GM10266 (cell line): ENCODE data around the gene DLGAP3.

Experiments
- DNase-seq: peaks from one replicate; pipeline ENCODE4 v3.0.0; 2012; ENCODE audit errors: extremely low spot score
- TF ChIP-seq, protein P1 (sequence below): IDR thresholded peaks from 2 replicates; pipeline ENCODE4 v1.5.1; 2012; ENCODE audit warnings: mild to moderate bottlenecking, low read depth; ENCODE audit not compliant: control insufficient read depth, insufficient read depth; ENCODE audit errors: missing control alignments

The DLGAP3 gene, protein sequence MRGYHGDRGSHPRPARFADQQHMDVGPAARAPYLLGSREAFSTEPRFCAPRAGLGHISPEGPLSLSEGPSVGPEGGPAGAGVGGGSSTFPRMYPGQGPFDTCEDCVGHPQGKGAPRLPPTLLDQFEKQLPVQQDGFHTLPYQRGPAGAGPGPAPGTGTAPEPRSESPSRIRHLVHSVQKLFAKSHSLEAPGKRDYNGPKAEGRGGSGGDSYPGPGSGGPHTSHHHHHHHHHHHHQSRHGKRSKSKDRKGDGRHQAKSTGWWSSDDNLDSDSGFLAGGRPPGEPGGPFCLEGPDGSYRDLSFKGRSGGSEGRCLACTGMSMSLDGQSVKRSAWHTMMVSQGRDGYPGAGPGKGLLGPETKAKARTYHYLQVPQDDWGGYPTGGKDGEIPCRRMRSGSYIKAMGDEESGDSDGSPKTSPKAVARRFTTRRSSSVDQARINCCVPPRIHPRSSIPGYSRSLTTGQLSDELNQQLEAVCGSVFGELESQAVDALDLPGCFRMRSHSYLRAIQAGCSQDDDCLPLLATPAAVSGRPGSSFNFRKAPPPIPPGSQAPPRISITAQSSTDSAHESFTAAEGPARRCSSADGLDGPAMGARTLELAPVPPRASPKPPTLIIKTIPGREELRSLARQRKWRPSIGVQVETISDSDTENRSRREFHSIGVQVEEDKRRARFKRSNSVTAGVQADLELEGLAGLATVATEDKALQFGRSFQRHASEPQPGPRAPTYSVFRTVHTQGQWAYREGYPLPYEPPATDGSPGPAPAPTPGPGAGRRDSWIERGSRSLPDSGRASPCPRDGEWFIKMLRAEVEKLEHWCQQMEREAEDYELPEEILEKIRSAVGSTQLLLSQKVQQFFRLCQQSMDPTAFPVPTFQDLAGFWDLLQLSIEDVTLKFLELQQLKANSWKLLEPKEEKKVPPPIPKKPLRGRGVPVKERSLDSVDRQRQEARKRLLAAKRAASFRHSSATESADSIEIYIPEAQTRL

DNA sequence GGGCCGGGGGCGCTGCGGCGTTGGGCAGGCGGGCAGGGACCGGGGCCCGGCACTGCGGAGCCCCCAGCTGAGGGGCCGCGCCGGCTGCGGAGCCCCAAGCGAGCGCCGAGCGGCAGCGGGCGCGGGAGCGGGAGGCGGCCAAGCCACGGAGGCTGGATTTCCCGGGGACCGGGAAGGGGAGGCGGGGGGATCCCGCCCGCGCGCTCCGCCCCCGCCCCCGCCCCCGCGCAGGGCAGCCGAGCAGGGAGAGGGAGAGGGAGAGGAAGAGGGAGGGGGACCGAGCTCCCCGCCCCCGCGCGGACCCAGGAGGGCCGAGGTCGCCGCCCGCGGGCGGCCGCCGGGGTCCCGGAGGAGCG lies at the start of gene DLGAP3:
Gene DLGAP3, minus strand, starts transcription at position 154 of the 356 bp plus-strand sequence. CDS start 24,267 bp downstream, outside the sequence.
- DNase-seq = peak; percentile 56
- TF ChIP-seq, protein P1, sequence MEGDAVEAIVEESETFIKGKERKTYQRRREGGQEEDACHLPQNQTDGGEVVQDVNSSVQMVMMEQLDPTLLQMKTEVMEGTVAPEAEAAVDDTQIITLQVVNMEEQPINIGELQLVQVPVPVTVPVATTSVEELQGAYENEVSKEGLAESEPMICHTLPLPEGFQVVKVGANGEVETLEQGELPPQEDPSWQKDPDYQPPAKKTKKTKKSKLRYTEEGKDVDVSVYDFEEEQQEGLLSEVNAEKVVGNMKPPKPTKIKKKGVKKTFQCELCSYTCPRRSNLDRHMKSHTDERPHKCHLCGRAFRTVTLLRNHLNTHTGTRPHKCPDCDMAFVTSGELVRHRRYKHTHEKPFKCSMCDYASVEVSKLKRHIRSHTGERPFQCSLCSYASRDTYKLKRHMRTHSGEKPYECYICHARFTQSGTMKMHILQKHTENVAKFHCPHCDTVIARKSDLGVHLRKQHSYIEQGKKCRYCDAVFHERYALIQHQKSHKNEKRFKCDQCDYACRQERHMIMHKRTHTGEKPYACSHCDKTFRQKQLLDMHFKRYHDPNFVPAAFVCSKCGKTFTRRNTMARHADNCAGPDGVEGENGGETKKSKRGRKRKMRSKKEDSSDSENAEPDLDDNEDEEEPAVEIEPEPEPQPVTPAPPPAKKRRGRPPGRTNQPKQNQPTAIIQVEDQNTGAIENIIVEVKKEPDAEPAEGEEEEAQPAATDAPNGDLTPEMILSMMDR = no peak

DNA sequence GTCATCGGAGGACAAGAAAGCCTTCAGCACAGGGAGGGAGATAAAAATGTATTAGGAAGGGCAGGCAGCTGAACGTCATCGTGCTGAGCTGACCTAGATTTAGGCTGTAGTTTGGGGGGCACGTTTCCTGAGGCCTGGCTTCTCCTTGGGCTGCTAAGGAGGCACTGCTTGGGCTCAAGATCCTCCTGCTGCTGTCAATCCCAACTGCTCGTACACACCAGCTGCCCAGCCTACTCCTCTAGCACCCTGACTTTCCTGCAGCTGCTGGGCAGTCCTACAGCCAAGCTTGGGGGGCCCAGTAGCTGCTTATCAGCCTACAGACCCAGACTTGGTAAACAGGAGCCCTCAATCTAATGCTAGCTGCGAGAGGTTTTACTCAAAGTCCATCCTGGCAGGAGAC lies 49.5 kb upstream of the DLGAP3 start:
- TF ChIP-seq, protein P1 = no peak
- DNase-seq = no peak

DNA sequence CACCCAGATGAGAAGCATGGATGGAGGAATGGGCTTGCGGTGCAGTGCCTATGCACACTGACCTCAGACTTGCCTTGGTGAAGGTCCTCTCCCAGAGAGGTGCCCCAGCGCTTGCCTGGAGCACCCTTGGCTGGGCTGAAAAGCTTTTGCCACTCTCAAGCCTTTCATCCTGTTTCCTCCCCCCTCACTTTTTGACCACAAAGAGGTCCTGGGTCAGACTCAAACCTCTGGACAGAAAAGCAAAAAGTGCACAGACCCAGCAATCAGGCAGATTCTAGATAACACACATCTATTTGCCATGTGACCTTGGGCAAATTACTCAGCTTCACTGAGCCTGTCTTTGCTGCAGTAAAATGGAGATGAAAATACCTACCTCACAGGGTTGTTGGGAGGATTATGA lies 48.4 kb upstream of the DLGAP3 start:
- TF ChIP-seq, protein P1 = no peak
- no peak for DNase-seq

DNA sequence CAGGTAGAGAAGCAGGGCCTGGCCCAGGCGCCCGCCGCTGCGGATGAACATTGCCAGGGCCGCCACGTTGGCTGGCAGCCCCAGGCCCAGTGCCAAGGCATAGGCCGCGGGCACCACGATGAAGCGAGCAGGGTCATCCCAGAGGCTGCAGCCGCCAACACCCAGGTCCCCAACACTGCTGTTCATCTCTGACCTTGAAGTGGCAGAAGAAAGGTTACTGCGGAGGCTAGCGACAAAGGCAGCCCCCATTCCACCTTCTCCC lies 47.7 kb upstream of the DLGAP3 start:
- TF ChIP-seq, protein P1 = no peak
- DNase-seq = no peak

DNA sequence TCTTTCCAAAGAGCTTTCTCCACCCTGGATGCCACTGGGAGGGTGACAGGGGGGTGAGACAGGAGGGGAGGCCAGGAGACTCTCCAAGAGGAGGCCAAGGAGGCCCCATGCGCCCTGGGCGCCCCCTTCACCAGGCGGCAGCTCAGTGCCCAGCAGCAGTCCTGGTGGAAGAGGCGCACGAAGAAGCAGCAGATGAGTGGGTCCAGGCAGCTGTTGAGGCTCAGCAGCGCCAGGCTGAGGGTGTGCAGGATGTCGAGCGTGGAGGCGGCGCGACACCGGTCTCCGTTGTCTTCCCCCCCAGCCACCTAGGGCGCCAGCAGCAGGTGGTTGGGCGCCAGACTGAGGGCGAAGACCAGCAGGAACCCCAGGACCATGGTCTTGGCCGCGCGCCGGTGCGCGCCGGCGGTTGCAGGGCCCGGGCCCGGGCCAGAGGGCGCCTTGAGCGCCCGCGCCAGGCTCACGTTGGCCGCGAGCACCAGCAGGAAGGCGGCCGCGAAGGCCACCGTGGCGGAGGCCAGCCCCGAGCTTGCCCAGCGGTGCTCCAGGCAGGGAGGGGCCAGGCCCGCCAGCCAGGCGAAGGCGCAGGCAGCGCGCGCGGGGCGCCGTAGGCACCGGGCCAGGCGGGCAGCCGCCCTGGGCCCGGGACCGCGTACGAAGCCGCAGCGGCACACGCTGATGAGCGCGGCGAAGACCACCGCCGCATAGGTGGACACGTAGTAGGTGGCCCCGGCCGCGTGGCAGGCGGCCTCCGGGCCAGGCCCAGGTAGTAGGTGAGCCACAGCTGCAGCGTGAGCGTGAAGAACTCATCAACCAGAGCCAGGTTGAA lies 47.1 kb upstream of the DLGAP3 start:
- DNase-seq = no peak
- TF ChIP-seq, protein P1 = no peak

DNA sequence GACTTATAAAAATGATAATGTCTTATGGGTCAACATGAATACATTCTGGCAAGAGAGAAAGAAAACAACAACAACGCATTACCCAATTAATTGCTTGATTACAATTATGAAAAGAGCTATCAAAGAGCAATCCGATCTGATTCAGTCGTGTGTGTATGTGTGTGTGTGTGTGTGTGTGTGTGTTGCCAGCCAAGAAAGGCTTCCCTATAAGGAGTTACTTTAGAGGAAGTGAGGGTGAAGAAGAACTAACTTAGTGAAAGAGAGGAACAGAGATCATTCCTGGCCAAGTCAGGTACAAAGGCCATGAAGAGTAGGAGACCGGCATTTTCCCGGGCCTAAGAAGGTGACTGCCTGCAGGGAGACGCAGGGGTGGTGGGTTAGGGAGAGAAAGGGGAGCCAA lies 46.3 kb upstream of the DLGAP3 start:
- DNase-seq = no peak
- TF ChIP-seq, protein P1 = no peak
